Hematopoietic multipotent progenitor cell (in vitro differentiated cells): ENCODE measurements around the gene EGR2. TPM values are rescaled to one million over a fixed set of nuclear protein-coding genes. Genes with fewer than 3 reads are reported as not detected.
A peak's percentile ranks its signal among the peaks of the same experiment; 100 is the strongest.
"Not testable (repeated sequence)": the region's sequence is repeated elsewhere in the genome, so short reads cannot be mapped to it uniquely, and the experiment has no call there.

Experiments
- DNase-seq, 3 donors: peaks; one replicate each; pipeline ENCODE4 v3.0.0-alpha.2; 2011 to 2015; ENCODE audit warnings: low read depth in 2 of 3, low spot score in 2 of 3
- total RNA-seq: library from RNA; depleted of rRNA; stranded (reverse); fragments of >200 nt; gene quantifications from one replicate; pipeline ENCODE4 v1.2.3, GENCODE V29; 2012

The EGR2 gene
- total RNA-seq, 1 donor = 1.1 TPM

- no peak for DNase-seq
Observed at GRCh38 chr10:62801871-62802270, 14.3 kb downstream of the EGR2 start.

- DNase-seq = no peak
Observed at GRCh38 chr10:62796896-62797295, 19.3 kb downstream of the EGR2 start.

- DNase-seq = no peak
Observed at GRCh38 chr10:62795762-62796161, 20.4 kb downstream of the EGR2 start.

- no peak for DNase-seq
Observed at GRCh38 chr10:62795100-62795499, 21.1 kb downstream of the EGR2 start.

- DNase-seq = no peak
Observed at GRCh38 chr10:62794306-62794705, 21.9 kb downstream of the EGR2 start.

- no peak for DNase-seq
Observed at GRCh38 chr10:62792261-62792660, 23.9 kb downstream of the EGR2 start.

- DNase-seq = no peak
Observed at GRCh38 chr10:62790571-62790970, 25.6 kb downstream of the EGR2 start.

- DNase-seq = no peak
Observed at GRCh38 chr10:62790019-62790555, 26.1 kb downstream of the EGR2 start.

- DNase-seq = no peak
Observed at GRCh38 chr10:62788861-62789467, 27.2 kb downstream of the EGR2 start.

GRCh38 chr10:62788285-62788684, 27.9 kb downstream of the EGR2 start:
- not testable (repeated sequence) for DNase-seq

- DNase-seq = not testable (repeated sequence)
Observed at GRCh38 chr10:62784537-62784936, 31.6 kb downstream of the EGR2 start.

GRCh38 chr10:62779487-62780248, 36.5 kb downstream of the EGR2 start:
- peak; percentile 51 to 90 (median 88) for DNase-seq

- DNase-seq = no peak
Observed at GRCh38 chr10:62778125-62778524, 38.0 kb downstream of the EGR2 start.

GRCh38 chr10:62772186-62772974, 43.8 kb downstream of the EGR2 start:
- DNase-seq = no peak

GRCh38 chr10:62769574-62770242, 46.5 kb downstream of the EGR2 start:
- DNase-seq = peak in 2 of 3 donors; percentile 14 to 25

GRCh38 chr10:62766386-62766785, 49.8 kb downstream of the EGR2 start:
- no peak for DNase-seq

GRCh38 chr10:62765726-62766125, 50.4 kb downstream of the EGR2 start:
- DNase-seq = no peak

- DNase-seq = peak in 1 of 3 donors; percentile 43
Observed at GRCh38 chr10:62764011-62764410, 52.2 kb downstream of the EGR2 start.

GRCh38 chr10:62763155-62763554, 53.0 kb downstream of the EGR2 start:
- no peak for DNase-seq
